ENCODE measurements around the gene RAB3A. TPM values are rescaled to one million over a fixed set of nuclear protein-coding genes. Genes with fewer than 3 reads are reported as not detected.

The RAB3A gene
- total RNA-seq, 1 donor, result 3.8 TPM

GRCh38 chr19:18158467-18158866, 45.4 kb downstream of the RAB3A start:
- Histone ChIP-seq H3K4me3 (ENCODE audit: low read length) (no peak overlapping the region), H3K27me3 (ENCODE audit: insufficient read depth, low read length) (no peaks in the 10 kb centered on the region), H3K4me1 (ENCODE audit: insufficient read depth, low read length) (peaks cover 32% of the 10 kb centered on the region), H3K9me3 (ENCODE audit: low read depth, low read length) (no peaks in the 10 kb centered on the region)

- Histone ChIP-seq H3K4me3 (ENCODE audit: low read length) (no peak overlapping the region), H3K9me3 (ENCODE audit: low read depth, low read length) (no peaks in the 10 kb centered on the region), H3K4me1 (ENCODE audit: insufficient read depth, low read length) (peaks cover 33% of the 10 kb centered on the region), H3K27me3 (ENCODE audit: insufficient read depth, low read length) (no peaks in the 10 kb centered on the region)
Measured at GRCh38 chr19:18157465-18158063, 46.3 kb downstream of the RAB3A start.

- Histone ChIP-seq H3K9me3 (ENCODE audit: low read depth, low read length) (no peaks in the 10 kb centered on the region), H3K27me3 (ENCODE audit: insufficient read depth, low read length) (no peaks in the 10 kb centered on the region), H3K4me1 (ENCODE audit: insufficient read depth, low read length) (peaks cover 35% of the 10 kb centered on the region), H3K4me3 (ENCODE audit: low read length) (no peak overlapping the region)
Measured at GRCh38 chr19:18156841-18157464, 46.9 kb downstream of the RAB3A start.

- Histone ChIP-seq H3K4me1 (ENCODE audit: insufficient read depth, low read length) (peaks cover 38% of the 10 kb centered on the region), H3K9me3 (ENCODE audit: low read depth, low read length) (no peaks in the 10 kb centered on the region), H3K27me3 (ENCODE audit: insufficient read depth, low read length) (no peaks in the 10 kb centered on the region), H3K4me3 (ENCODE audit: low read length) (no peak overlapping the region)
Measured at GRCh38 chr19:18156268-18156667, 47.6 kb downstream of the RAB3A start.

GRCh38 chr19:18155095-18156087, 48.5 kb downstream of the RAB3A start:
- Histone ChIP-seq H3K9me3 (ENCODE audit: low read depth, low read length) (no peaks in the 10 kb centered on the region), H3K4me3 (ENCODE audit: low read length) (no peak overlapping the region), H3K4me1 (ENCODE audit: insufficient read depth, low read length) (peaks cover 38% of the 10 kb centered on the region), H3K27me3 (ENCODE audit: insufficient read depth, low read length) (no peaks in the 10 kb centered on the region)

- Histone ChIP-seq H3K4me3 (ENCODE audit: low read length) (peak overlapping the region; percentile 53), H3K4me1 (ENCODE audit: insufficient read depth, low read length) (peaks cover 38% of the 10 kb centered on the region), H3K27me3 (ENCODE audit: insufficient read depth, low read length) (no peaks in the 10 kb centered on the region)
Measured at GRCh38 chr19:18153556-18154134, 50.2 kb downstream of the RAB3A start.

GRCh38 chr19:18152817-18153555, 50.9 kb downstream of the RAB3A start, which contains the start of gene PIK3R2:
TSS of gene PIK3R2 (plus strand) at chr19:18153163. CDS start at chr19:18155880, 2,717 bp downstream.
- Histone ChIP-seq H3K4me1 (ENCODE audit: insufficient read depth, low read length) (peaks cover 38% of the 10 kb centered on the region), H3K27me3 (ENCODE audit: insufficient read depth, low read length) (no peaks in the 10 kb centered on the region), H3K9me3 (ENCODE audit: low read depth, low read length) (no peaks in the 10 kb centered on the region), H3K4me3 (ENCODE audit: low read length) (peak within 1 kb of the TSS; percentile 53)

More at GRCh38 chr19:18153556-18154134, 50.2 kb downstream of the RAB3A start:
- H3K9me3 ChIP-seq (ENCODE audit: low read depth, low read length), result no peaks in the 10 kb centered on the region

GRCh38 chr19:18152442-18152816, 51.4 kb downstream of the RAB3A start:
- no peaks in the 10 kb centered on the region for H3K9me3 ChIP-seq (ENCODE audit: low read depth, low read length)
- no peaks in the 10 kb centered on the region for H3K27me3 ChIP-seq (ENCODE audit: insufficient read depth, low read length)
- peak overlapping the region; percentile 53 for H3K4me3 ChIP-seq (ENCODE audit: low read length)
- peaks cover 38% of the 10 kb centered on the region for H3K4me1 ChIP-seq (ENCODE audit: insufficient read depth, low read length)

- peaks cover 31% of the 10 kb centered on the region for H3K4me1 ChIP-seq (ENCODE audit: insufficient read depth, low read length)
- H3K4me3 ChIP-seq (ENCODE audit: low read length), result no peak overlapping the region
- H3K27me3 ChIP-seq (ENCODE audit: insufficient read depth, low read length), result no peaks in the 10 kb centered on the region
- H3K9me3 ChIP-seq (ENCODE audit: low read depth, low read length), result no peaks in the 10 kb centered on the region
Measured at GRCh38 chr19:18150776-18151624, 52.8 kb downstream of the RAB3A start.

GRCh38 chr19:18149596-18149975, 54.3 kb downstream of the RAB3A start:
- Histone ChIP-seq H3K4me1 (ENCODE audit: insufficient read depth, low read length) (peaks cover 31% of the 10 kb centered on the region), H3K9me3 (ENCODE audit: low read depth, low read length) (no peaks in the 10 kb centered on the region), H3K27me3 (ENCODE audit: insufficient read depth, low read length) (no peaks in the 10 kb centered on the region), H3K4me3 (ENCODE audit: low read length) (no peak overlapping the region)

- peaks cover 20% of the 10 kb centered on the region for H3K4me1 ChIP-seq (ENCODE audit: insufficient read depth, low read length)
- no peak overlapping the region for H3K4me3 ChIP-seq (ENCODE audit: low read length)
Measured at GRCh38 chr19:18147396-18147795, 56.4 kb downstream of the RAB3A start.

More at GRCh38 chr19:18147396-18147795, 56.4 kb downstream of the RAB3A start:
- no peaks in the 10 kb centered on the region for H3K27me3 ChIP-seq (ENCODE audit: insufficient read depth, low read length)
- no peaks in the 10 kb centered on the region for H3K9me3 ChIP-seq (ENCODE audit: low read depth, low read length)

Measured in mononuclear cell (primary cell).